Fibroblast of villous mesenchyme (primary cell): ENCODE measurements around the gene UGT2B11. TPM values are rescaled to one million over a fixed set of nuclear protein-coding genes. Genes with fewer than 3 reads are reported as not detected.
"Not testable (repeated sequence)": the region's sequence is repeated elsewhere in the genome, so short reads cannot be mapped to it uniquely, and the experiment has no call there.

ENCODE experiments used
- DNase-seq: peaks from one replicate; pipeline ENCODE4 v3.0.0-alpha.2; 2010; ENCODE audit warnings: low read depth
- H3K4me3 ChIP-seq: 2 replicates; pipeline ENCODE4 v1.5.1; 2011; ENCODE audit warnings: low read depth, mild to moderate bottlenecking, low read length
- total RNA-seq: library from RNA; depleted of rRNA; stranded (reverse); fragments of >200 nt; gene quantifications from 2 replicates; pipeline ENCODE4 v1.2.3, GENCODE V29; 2012
- TF ChIP-seq, protein P1 (sequence below): IDR thresholded peaks from 2 replicates; pipeline ENCODE4 v1.5.1; 2012; ENCODE audit warnings: low read depth, mild to moderate bottlenecking, low read length; ENCODE audit not compliant: insufficient read depth

The UGT2B11 gene
- not detected in 2 replicates for total RNA-seq

DNA sequence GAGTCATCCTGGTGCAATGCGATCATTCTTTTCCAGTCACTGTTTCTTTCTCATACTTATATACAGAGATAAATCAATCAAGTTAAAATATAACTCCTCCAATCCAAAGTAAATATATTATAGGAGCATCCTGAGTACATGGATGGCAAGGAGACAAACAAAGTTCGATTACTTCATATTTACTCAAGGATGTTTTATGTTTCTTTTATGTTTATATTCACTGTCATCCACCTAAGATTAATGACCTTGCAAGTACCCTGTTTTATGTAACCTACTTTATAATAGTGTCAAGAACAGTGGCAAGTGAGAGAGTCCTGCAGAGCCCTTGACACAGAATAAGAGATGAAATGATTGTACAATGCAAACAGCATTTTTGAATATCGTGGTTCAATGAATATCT lies at the start of gene UGT2B11:
Gene UGT2B11, minus strand, starts transcription at position 33 of the 400 bp plus-strand sequence. Its CDS starts 26 bp downstream, at position 7.
- TF ChIP-seq, protein P1, sequence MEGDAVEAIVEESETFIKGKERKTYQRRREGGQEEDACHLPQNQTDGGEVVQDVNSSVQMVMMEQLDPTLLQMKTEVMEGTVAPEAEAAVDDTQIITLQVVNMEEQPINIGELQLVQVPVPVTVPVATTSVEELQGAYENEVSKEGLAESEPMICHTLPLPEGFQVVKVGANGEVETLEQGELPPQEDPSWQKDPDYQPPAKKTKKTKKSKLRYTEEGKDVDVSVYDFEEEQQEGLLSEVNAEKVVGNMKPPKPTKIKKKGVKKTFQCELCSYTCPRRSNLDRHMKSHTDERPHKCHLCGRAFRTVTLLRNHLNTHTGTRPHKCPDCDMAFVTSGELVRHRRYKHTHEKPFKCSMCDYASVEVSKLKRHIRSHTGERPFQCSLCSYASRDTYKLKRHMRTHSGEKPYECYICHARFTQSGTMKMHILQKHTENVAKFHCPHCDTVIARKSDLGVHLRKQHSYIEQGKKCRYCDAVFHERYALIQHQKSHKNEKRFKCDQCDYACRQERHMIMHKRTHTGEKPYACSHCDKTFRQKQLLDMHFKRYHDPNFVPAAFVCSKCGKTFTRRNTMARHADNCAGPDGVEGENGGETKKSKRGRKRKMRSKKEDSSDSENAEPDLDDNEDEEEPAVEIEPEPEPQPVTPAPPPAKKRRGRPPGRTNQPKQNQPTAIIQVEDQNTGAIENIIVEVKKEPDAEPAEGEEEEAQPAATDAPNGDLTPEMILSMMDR = no peak

DNA sequence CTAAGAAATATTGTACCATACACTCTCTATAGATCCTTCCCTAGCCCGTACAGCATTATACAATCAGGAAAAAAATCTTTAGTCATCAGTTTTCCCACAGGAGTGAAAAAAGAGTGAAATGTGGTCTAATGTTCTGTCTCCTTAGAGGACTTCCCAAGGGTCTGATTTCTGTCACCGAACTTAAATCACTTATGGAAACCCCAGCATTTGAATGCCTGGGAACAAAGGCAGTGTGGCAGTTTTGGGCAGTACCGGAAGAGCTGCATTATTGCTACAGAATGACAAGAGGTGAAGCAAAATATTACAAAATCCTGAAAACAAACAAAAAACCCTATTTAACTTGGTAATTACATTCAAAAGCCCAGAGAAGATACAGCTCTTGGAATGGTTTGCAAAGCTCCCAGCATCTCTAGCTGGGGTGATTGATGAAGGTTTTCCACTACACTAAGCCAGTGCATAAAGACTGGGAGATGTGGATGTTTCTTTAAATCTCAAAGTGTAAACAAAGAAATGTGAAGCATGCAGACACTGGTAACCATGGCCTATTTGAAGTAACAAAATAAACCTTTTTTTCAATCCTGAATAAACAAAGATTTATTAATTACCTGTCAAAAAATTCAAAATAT lies 38.7 kb upstream of the UGT2B11 start:
- DNase-seq, H3K4me3 ChIP-seq: not testable (repeated sequence)

More for the DNA sequence above, at the start of gene UGT2B11:
- no peak within 1 kb of the TSS for H3K4me3 ChIP-seq
- DNase-seq = no peak

DNA sequence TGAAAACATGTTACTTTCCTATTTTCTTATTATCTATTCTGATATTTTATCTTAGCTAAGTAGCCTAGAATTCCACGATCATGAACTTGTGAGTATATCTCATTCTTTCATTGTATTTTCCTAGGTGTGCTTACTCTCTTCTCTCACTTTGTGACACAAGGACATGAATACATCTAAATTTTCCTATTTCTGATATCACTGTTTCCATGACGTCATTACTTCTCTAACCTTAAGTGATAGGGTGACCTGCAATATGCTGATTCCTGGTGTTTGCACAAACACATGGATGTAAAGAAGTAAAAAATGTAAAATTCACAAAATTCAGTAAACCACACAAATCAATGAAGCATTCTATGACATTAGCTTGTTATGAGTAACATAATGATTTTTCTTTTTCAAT lies 36.3 kb upstream of the UGT2B11 start:
- not testable (repeated sequence) for DNase-seq, H3K4me3 ChIP-seq

DNA sequence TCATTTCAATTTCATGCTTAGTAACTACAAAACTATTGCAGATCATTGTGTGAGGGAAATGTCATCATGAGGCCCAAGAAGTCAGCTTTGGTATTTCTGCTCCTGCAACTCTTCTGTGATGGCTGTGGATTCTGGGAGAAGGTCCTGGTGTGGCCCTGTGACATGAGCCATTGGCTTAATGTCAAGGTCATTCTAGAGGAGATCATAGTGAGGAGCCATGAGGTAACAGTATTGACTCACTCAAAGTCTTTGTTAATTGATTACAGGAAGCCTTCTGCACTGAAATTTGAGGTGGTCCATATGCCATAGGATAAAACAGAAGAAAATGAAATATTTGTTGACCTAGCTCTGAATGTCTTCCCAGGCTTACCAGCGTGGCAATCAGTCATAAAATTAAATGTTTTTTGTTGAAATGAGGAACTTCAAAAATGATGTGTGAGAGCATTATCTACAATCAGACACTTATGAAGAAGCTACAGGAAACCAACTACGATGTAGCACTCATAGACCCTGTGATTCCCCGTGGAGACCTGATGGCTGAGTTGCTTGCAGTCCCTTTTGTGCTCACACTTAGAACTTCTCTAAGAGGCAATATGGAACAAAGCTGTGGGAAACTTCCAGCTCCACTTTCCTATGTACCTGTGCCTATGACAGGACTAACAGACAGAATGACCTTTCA lies 28.2 kb upstream of the UGT2B11 start:
- not testable (repeated sequence) for DNase-seq, H3K4me3 ChIP-seq

DNA sequence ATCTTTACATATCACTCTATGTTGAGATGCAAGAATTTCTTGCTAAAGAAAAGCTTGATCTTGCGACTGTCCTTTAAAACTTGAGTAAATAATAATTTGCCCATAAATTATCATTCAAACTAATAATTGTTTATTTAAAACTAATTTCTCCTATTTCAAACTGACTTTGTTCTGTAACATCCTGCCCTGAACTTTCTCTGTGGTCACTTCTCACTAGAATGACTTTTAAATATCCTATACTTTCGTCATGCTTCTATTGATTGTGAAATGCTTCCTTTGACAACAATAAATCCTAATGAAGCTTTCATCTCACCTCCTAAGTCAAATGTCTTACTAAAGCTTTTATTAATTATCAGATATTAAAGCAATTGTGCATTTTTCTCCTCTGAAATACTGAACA lies 27.2 kb upstream of the UGT2B11 start:
- H3K4me3 ChIP-seq, DNase-seq: not testable (repeated sequence)

DNA sequence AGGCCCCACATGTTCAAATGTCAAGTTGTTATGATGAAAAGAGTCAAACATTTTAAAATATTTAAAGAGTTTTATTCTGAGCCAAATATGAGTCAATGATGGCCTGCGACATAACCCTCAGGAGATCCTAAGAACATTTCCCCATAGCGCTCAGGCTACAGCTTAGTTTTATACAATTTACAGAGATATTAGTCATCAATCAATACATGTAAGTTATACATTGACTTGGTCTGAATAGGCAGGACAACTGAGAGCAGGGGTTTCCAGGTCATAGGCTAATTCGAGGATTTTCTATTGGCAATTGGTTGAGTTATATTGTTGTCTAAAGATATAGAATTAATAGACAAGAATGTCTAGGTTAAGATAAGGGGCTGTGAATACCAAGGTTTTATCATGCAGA lies 26.2 kb upstream of the UGT2B11 start:
- not testable (repeated sequence) for DNase-seq, H3K4me3 ChIP-seq

DNA sequence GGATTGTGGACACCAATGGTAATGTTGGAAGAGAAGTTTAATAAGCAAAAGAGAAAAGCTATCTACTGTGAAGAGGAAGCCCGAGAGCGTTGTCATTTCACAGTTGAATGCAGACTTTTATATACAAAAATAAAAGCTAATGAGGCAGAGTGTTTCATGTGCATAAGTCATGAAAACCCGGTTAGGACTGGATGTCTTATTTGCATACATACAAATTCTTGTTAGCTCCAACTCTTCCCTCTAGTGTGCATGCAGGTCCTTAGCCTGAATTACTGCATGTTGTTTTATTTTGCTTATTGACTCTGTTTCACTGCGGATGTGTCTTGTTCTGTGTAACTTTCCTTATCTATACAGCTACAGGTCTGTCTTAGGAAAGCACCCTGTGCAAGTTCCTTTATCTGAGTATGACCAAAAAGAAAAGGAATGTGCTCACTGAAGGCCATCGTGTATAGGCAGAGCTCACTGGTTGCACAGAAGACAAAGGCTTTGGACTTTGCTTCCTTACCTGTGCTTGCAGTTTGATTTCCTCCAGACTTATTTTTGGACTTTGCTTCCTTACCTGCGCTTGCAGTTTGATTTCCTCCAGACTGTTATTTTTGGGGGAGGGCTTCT lies 25.1 kb upstream of the UGT2B11 start:
- H3K4me3 ChIP-seq = no peak overlapping the region
- TF ChIP-seq, protein P1 = no peak
- DNase-seq = no peak

DNA sequence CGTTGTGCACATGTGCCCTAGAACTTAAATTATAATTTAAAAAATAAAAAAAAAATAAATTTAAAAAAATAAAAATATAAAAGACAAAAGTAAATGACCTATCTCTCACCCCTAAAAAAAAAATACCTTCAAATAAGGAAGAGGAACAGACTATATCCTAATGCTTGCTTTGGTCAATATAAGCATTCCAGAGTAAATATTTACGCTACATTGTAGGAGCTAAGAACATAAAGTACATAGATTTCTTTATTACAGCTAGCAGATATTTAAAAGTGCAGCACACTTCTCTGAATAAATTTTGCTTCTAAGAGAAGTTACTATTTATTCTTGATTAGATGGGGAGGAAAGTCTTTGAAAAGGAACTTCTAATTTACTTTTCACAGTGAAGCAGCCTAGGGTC lies 24.5 kb upstream of the UGT2B11 start:
- H3K4me3 ChIP-seq = no peak overlapping the region
- DNase-seq = no peak
- TF ChIP-seq, protein P1 = no peak

DNA sequence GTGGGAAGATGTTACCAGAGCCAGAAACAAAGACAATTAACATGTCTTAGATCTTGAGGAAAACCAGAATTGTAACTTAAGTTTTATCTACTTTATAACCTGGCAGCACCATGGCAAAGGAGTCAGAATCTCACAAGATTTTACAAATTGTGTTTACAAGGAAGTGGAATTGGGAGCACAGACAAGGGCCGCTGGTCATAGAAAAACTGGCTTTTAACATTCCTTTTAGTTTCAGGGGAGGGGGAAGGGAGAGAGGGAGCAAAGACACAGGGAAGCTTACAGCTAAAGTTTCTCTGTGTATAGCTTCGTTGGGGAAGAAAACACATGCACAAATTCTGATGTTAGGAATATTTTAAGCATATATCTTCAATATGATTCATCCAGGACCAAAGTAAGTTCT lies 10.3 kb upstream of the UGT2B11 start:
- DNase-seq = no peak
- no peak overlapping the region for H3K4me3 ChIP-seq
- TF ChIP-seq, protein P1 = no peak

DNA sequence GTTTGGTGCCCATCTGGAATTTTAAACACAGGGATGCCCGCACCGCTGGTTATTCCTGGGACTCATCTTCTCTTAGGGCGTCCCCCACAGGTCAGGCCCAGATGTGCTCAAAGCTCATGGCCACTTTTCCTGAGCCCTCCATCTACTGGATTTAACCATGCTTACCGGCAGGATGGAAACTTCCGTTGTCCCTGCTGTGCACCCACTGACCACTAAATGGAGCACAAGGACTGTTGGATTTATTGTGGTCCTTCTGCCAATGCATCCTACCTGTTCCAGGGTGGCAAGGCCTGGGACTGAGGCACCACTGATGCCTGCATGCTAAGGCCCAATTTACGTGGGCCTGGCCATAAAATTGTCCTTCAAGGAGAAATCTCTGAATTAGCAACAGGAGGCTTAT lies 8.7 kb upstream of the UGT2B11 start:
- H3K4me3 ChIP-seq, DNase-seq: not testable (repeated sequence)

DNA sequence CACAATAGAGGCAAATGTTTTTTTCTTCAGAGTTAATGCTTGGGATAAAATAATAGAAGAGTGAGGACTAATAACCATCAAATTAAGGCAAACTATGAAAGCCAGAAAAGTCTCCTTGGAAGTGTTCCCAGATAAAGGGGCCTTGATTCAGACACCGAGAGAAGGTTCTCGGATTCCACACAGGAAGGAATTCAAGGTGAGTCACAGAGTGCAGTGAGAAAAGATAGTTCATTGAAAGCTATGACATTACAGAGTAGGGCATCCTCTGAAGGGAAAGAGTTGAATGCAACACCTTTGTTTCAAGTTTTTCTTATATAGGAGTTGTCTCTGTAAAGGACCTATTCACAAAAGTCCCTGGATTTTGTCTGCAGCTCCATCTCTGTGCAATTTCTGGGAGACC lies 3.9 kb upstream of the UGT2B11 start:
- DNase-seq, H3K4me3 ChIP-seq: not testable (repeated sequence)
